Glutamatergic neuron (in vitro differentiated cells): ENCODE data around the gene VRK3. TPM values are rescaled to one million over a fixed set of nuclear protein-coding genes. Genes with fewer than 3 reads are reported as not detected.

Experiments
- DNase-seq: peaks from one replicate; pipeline ENCODE4 v3.0.0; 2022
- H3K27ac Mint-ChIP-seq: one replicate; pipeline ENCODE4 v1.8.0; 2020; ENCODE audit warnings: mild to moderate bottlenecking, mixed read lengths, inconsistent platforms; ENCODE audit not compliant: unreplicated experiment
- H3K27me3 Mint-ChIP-seq: one replicate; pipeline ENCODE4 v1.8.0; 2020; ENCODE audit warnings: mild to moderate bottlenecking, moderate library complexity, mixed read lengths, inconsistent platforms; ENCODE audit not compliant: unreplicated experiment
- H3K36me3 Mint-ChIP-seq: one replicate; pipeline ENCODE4 v1.8.0; 2020; ENCODE audit warnings: mild to moderate bottlenecking, mixed read lengths, inconsistent platforms; ENCODE audit not compliant: unreplicated experiment
- H3K4me1 Mint-ChIP-seq: one replicate; pipeline ENCODE4 v1.8.0; 2020; ENCODE audit warnings: mild to moderate bottlenecking, low read depth, mixed read lengths, inconsistent platforms; ENCODE audit not compliant: unreplicated experiment
- H3K4me3 Mint-ChIP-seq: one replicate; pipeline ENCODE4 v1.8.0; 2020; ENCODE audit warnings: mild to moderate bottlenecking, mixed read lengths, inconsistent platforms; ENCODE audit not compliant: unreplicated experiment
- H3K9me3 Mint-ChIP-seq: one replicate; pipeline ENCODE4 v1.8.0; 2020; ENCODE audit warnings: mild to moderate bottlenecking, moderate library complexity, mixed read lengths, inconsistent platforms; ENCODE audit not compliant: unreplicated experiment
- CTCF ChIP-seq: fragments of 200-600 bp; sonication (generic); IDR thresholded peaks from one replicate; pipeline ENCODE4 v1.5.0; 2021; ENCODE audit not compliant: partially characterized antibody, unreplicated experiment
- total RNA-seq: library from RNA; stranded (reverse); fragmentation: NEBNext Ultra II Directional; extraction: Animal tissue kit (Norgen Biotek cat#: 25700); gene quantifications from one replicate; pipeline ENCODE4 v1.2.1, GENCODE V29; 2021; ENCODE audit not compliant: unreplicated experiment

Gene VRK3
- total RNA-seq, 1 donor from 2014 or later: 44.5 TPM

GRCh38 chr19:50043967-50044366, 18.8 kb upstream of the VRK3 start:
- H3K4me1 Mint-ChIP-seq: no peaks in the 10 kb centered on the region
- no peaks in the 10 kb centered on the region for H3K27me3 Mint-ChIP-seq
- no peak overlapping the region for H3K27ac Mint-ChIP-seq
- H3K4me3 Mint-ChIP-seq: peak overlapping the region; percentile 5
- peaks cover 13% of the 10 kb centered on the region for H3K9me3 Mint-ChIP-seq
- no peak for DNase-seq
- no peak for TF ChIP-seq CTCF
- peaks cover 49% of the 10 kb centered on the region for H3K36me3 Mint-ChIP-seq

GRCh38 chr19:50042363-50043024, 17.3 kb upstream of the VRK3 start:
- no peak overlapping the region for H3K27ac Mint-ChIP-seq
- DNase-seq: no peak
- peaks cover 45% of the 10 kb centered on the region for H3K36me3 Mint-ChIP-seq
- H3K4me1 Mint-ChIP-seq: no peaks in the 10 kb centered on the region
- TF ChIP-seq CTCF: no peak
- H3K4me3 Mint-ChIP-seq: no peak overlapping the region
- H3K9me3 Mint-ChIP-seq: peaks cover 13% of the 10 kb centered on the region
- no peaks in the 10 kb centered on the region for H3K27me3 Mint-ChIP-seq

DNA sequence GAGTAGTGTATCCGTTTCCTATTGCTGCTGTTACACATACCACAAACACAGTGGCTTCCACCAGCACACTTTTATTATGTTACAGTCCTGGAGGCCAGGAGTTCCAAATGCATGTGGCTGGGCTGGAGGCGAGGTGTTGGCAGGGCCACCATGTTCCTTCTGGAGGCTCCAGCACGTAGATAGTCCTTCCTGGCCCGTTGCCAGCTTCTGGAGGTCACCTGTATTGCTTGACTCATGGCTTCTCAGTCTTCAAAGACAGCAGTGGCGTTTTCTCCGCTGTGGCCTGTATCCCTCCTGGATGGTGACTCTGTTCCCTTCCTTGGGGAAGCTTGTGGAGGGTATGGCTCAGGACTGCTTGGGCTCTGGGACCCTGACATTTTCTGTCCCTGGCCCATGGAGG, 15.8 kb upstream of the VRK3 start:
- no peak overlapping the region for H3K27ac Mint-ChIP-seq
- H3K4me1 Mint-ChIP-seq: no peaks in the 10 kb centered on the region
- H3K36me3 Mint-ChIP-seq: peaks cover 38% of the 10 kb centered on the region
- no peaks in the 10 kb centered on the region for H3K27me3 Mint-ChIP-seq
- no peak for DNase-seq
- no peak for TF ChIP-seq CTCF
- H3K4me3 Mint-ChIP-seq: no peak overlapping the region
- H3K9me3 Mint-ChIP-seq: peaks cover 13% of the 10 kb centered on the region

- H3K36me3 Mint-ChIP-seq: peaks cover 28% of the 10 kb centered on the region
- no peak for TF ChIP-seq CTCF
- H3K4me1 Mint-ChIP-seq: no peaks in the 10 kb centered on the region
- H3K4me3 Mint-ChIP-seq: no peak overlapping the region
- H3K9me3 Mint-ChIP-seq: peaks cover 13% of the 10 kb centered on the region
- DNase-seq: no peak
- H3K27me3 Mint-ChIP-seq: no peaks in the 10 kb centered on the region
- H3K27ac Mint-ChIP-seq: no peak overlapping the region
These were observed 14.8 kb upstream of the VRK3 start for GRCh38 chr19:50039968-50040367.

- TF ChIP-seq CTCF: no peak
- Mint-ChIP-seq H3K4me3 (no peak overlapping the region), H3K4me1 (no peaks in the 10 kb centered on the region), H3K36me3 (peaks cover 8% of the 10 kb centered on the region), H3K27me3 (no peaks in the 10 kb centered on the region), H3K9me3 (no peaks in the 10 kb centered on the region), H3K27ac (no peak overlapping the region)
- no peak for DNase-seq
These were observed 11.7 kb upstream of the VRK3 start for GRCh38 chr19:50036908-50037307.
